ENCODE measurements around the gene SERPINC1. TPM values are rescaled to one million over a fixed set of nuclear protein-coding genes. Genes with fewer than 3 reads are reported as not detected.

The SERPINC1 gene
- 0.16 TPM in 1 of 2 replicates, not detected in the other for total RNA-seq

DNA sequence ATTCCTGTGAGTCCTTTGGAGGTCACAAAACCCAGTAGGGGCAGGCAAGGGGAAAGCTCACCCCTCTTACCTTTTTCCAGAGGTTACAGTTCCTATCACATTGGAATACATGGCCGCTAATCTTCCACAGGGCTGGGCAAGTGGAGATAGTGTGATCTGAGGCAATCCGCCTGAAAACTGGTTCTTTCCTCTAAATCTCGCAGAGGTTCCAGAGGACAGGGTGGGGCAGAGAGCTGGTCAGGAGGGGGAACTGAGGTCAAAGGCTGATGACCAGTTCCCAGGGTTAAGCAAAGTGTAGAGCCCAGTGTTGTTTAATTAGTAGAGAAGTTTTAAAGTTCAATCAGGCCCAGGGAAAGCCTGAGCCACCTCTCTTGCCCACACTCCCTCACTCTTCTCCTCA, at the start of gene SERPINC1:
SERPINC1 (minus strand) TSS at position 179 of the 400 bp plus-strand sequence; CDS start at position 111, 68 bp downstream.

DNA sequence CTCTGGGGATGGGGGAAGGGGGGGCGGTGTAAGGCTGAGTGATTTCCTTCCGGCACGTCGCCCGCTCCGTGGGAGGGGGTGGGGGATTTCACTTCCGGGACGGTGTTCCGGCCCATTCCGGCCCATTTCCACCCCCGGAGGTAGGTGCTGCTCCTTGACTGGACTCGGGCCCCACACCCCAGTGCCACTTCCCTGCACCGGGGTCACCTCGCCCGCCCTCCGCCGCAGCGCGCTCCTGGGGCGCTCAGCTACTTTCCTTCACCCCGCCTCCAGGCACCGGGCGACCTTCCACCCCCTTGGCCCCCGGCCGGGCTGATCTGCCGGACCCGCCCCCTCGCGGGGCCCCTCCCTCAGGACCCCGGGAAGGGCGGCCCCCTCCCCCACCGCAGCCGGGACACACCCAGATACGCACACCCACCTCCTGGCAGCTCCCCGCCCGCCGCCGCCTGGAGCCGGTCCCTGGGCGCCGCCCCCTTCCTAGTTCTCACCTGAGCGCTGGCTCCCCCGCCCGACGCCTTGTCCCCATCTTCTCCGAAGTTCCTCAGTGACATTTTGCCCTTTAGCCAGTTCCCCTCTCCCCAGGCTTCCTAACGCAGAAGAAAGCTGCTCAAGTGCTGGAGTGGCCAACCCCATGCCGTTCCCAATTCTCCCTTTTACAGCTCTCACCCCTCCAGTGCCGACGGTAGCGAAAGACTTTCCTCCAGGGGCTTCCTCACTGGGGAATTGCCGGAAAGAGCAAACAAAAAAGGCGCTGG, 48.7 kb downstream of the SERPINC1 start, which contains the start of gene ZBTB37:
ZBTB37 (plus strand) TSS at position 115 of the 755 bp plus-strand sequence. CDS start 1,846 bp downstream, outside the sequence.

DNA sequence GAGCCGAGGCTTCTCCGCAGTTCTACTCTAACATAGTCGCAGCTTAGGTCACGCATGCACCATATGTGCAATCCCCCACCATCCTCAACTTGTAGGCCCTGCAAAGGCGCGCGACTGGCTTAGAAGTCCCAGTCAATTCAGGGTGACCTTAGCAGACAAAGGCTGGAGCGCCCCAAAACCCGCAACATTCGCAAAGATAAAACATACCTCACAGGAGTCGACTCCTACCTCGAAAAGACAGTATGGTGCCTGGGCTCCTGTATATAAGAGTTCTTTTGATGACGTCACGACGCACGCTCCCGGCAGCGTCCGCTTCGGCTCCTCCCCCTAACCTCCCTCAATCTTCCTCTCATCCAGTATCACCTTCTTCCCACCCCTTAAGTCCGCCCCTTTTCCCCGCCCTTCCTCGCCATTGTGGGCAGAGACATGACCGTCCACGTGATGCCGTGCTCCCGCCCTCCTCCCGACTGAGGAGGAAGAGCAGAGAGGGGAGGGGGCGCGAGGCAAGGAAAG, 49.3 kb downstream of the SERPINC1 start, which contains the start of gene GAS5:
GAS5 (minus strand) TSS at position 237 of the 513 bp plus-strand sequence.

Other genes starting within 250 kb of the SERPINC1 start
- not detected in 2 replicates for gene ANKRD45, start 247.5 kb downstream of the SERPINC1 start, total RNA-seq
- 23.8 and 28.5 TPM in 2 replicates for gene KLHL20, start 202.3 kb downstream of the SERPINC1 start, total RNA-seq
- gene DARS2, start 92.7 kb downstream of the SERPINC1 start, total RNA-seq = 8.3 and 11.7 TPM in 2 replicates
- 5.4 and 8.3 TPM in 2 replicates for gene CENPL, start 92.4 kb downstream of the SERPINC1 start, total RNA-seq
- 467 and 490 TPM in 2 replicates for gene GAS5, start 49.3 kb downstream of the SERPINC1 start, total RNA-seq
- gene ZBTB37, start 48.9 kb downstream of the SERPINC1 start, total RNA-seq = 3.6 and 4.5 TPM in 2 replicates
- gene RC3H1, start 105.0 kb upstream of the SERPINC1 start, total RNA-seq = 8.5 and 11.8 TPM in 2 replicates
- gene RABGAP1L, start 242.2 kb upstream of the SERPINC1 start, total RNA-seq = 14.4 and 15.2 TPM in 2 replicates

Data from cardiac atrium fibroblast (primary cell).